A549 (cell line): ENCODE data around the gene ALG12. TPM values are rescaled to one million over a fixed set of nuclear protein-coding genes. Genes with fewer than 3 reads are reported as not detected.

Source experiments
- ATAC-seq, 2 experiments: fragments of 200-7000 bp in 1 of 2; fragments of >200 bp in 1 of 2; cut with Nextera tagmentation in 1 of 2; cut with Tn5 transposase in 1 of 2; 3 replicates each; pipeline versions ENCODE4 v1.8.0 to v1.9.1; 2018 to 2020; ENCODE audit warnings: mild to moderate bottlenecking in 1 of 2, moderate library complexity in 1 of 2
- CTCF ChIA-PET: fragments of 300-600 bp; sonication (Branson Sonifier 250); formaldehyde crosslinking; extraction: SDS; loops from one replicate; lab custom pipeline; 2021; ENCODE audit warnings: antibody characterized with exemption, inconsistent platforms; lab: Yijun Ruan, JAX
- POLR2A ChIA-PET: fragments of 350-600 bp; formaldehyde crosslinking; extraction: SDS; loops from one replicate; lab custom pipeline; 2021; ENCODE audit warnings: antibody characterized with exemption, inconsistent platforms; lab: Yijun Ruan, JAX
- DNase-seq, 2 experiments: peaks; one replicate each; pipeline versions ENCODE4 v3.0.0 to v3.0.0-alpha.2; 2011 to 2016; ENCODE audit warnings: low read depth in 1 of 2, low spot score in 1 of 2
- FAIRE-seq: peaks from 2 replicates; lab custom pipeline; 2011; peaks lifted over from hg19 to GRCh38; lab: Jason Lieb, UNC
- H3K27ac ChIP-seq, 2 experiments: fragments of >200 bp; sonication (Bioruptor Twin); formaldehyde crosslinking; 3 replicates each; pipeline ENCODE4 v1.5.1; 2016 to 2017
- H3K4me1 ChIP-seq: fragments of >200 bp; sonication (Bioruptor Twin); formaldehyde crosslinking; 3 replicates; pipeline ENCODE4 v1.6.1; 2016
- H3K4me2 ChIP-seq: fragments of >200 bp; sonication (Bioruptor Twin); formaldehyde crosslinking; 3 replicates; pipeline ENCODE4 v1.6.1; 2016
- H3K4me3 ChIP-seq: fragments of >200 bp; sonication (Bioruptor Twin); formaldehyde crosslinking; 3 replicates; pipeline ENCODE4 v1.5.1; 2016
- H3K9me3 ChIP-seq: fragments of >200 bp; sonication (Bioruptor Twin); formaldehyde crosslinking; 3 replicates; pipeline ENCODE4 v1.6.1; 2016
- CBX2 ChIP-seq: fragments of 200-600 bp; sonication (generic); IDR thresholded peaks from 2 replicates; pipeline ENCODE4 v1.6.1; 2016; ENCODE audit warnings: low read depth, mild to moderate bottlenecking, borderline replicate concordance
- CBX8 ChIP-seq: fragments of 200-600 bp; sonication (generic); IDR thresholded peaks from 2 replicates; pipeline ENCODE4 v1.6.1; 2016
- CEBPB ChIP-seq, 2 experiments: fragments of >200 bp in 1 of 2; sonication (Bioruptor Twin) in 1 of 2; formaldehyde crosslinking in 1 of 2; IDR thresholded peaks; 2 replicates each; pipeline ENCODE4 v1.6.1; 2012 to 2016
- ESRRA ChIP-seq: fragments of 150-350 bp; IDR thresholded peaks from 2 replicates; pipeline ENCODE4 v1.6.1; 2014; ENCODE audit warnings: mild to moderate bottlenecking, low read length, borderline replicate concordance
- GATA3 ChIP-seq: IDR thresholded peaks from 2 replicates; pipeline ENCODE4 v1.6.1; 2012; ENCODE audit warnings: borderline replicate concordance
- HOXA7 ChIP-seq: fragments of 250-450 bp; sonication (Bioruptor Pico); IDR thresholded peaks from 2 replicates; pipeline ENCODE4 v1.5.0; 2020; ENCODE audit warnings: mild to moderate bottlenecking, moderate library complexity
- HOXB5 ChIP-seq: fragments of 250-450 bp; sonication (Bioruptor Pico); IDR thresholded peaks from 2 replicates; pipeline ENCODE4 v1.5.0; 2020; ENCODE audit warnings: mild to moderate bottlenecking, moderate library complexity
- JUN ChIP-seq, 2 experiments: fragments of >200 bp; sonication (Bioruptor Twin); formaldehyde crosslinking; IDR thresholded peaks; 2 replicates in 1 of 2; 3 replicates in 1 of 2; pipeline ENCODE4 v1.6.1; 2016 to 2017
- JUNB ChIP-seq: fragments of >200 bp; sonication (Bioruptor Twin); formaldehyde crosslinking; IDR thresholded peaks from 2 replicates; pipeline ENCODE4 v1.6.1; 2016
- MAFK ChIP-seq: fragments of 450-650 bp; IDR thresholded peaks from 2 replicates; pipeline ENCODE4 v1.6.1; 2014; ENCODE audit not compliant: partially characterized antibody
- MAZ ChIP-seq: fragments of 150-350 bp; IDR thresholded peaks from 2 replicates; pipeline ENCODE4 v1.6.1; 2014; ENCODE audit warnings: antibody characterized with exemption, low read depth, low read length, borderline replicate concordance
- NPAS2 ChIP-seq: fragments of 250-450 bp; sonication (Bioruptor Pico); IDR thresholded peaks from 2 replicates; pipeline ENCODE4 v1.8.0; 2022; ENCODE audit warnings: mild to moderate bottlenecking, moderate library complexity, borderline replicate concordance
- RNF2 ChIP-seq: fragments of 200-600 bp; sonication (generic); IDR thresholded peaks from 2 replicates; pipeline ENCODE4 v1.6.1; 2016; ENCODE audit warnings: low read depth, mild to moderate bottlenecking, antibody characterized with exemption, moderate library complexity, borderline replicate concordance
- SREBF2 ChIP-seq: fragments of 450-650 bp; IDR thresholded peaks from 2 replicates; pipeline ENCODE4 v1.6.1; 2014; ENCODE audit warnings: mild to moderate bottlenecking, moderate library complexity
- ZC3H11A ChIP-seq: fragments of 450-650 bp; IDR thresholded peaks from 2 replicates; pipeline ENCODE4 v1.6.1; 2014; ENCODE audit warnings: antibody characterized with exemption, mild to moderate bottlenecking
- ZNF302 ChIP-seq: fragments of 250-450 bp; sonication (Bioruptor Pico); IDR thresholded peaks from 2 replicates; pipeline ENCODE4 v1.9.0; 2021; ENCODE audit warnings: inconsistent platforms, mild to moderate bottlenecking, moderate library complexity
- WGBS: methylation state at CpG from one replicate; pipeline ENCODE4 v1.1.6; 2017; ENCODE audit errors: missing lambda C conversion rate; 5-methylcytosine and 5-hydroxymethylcytosine counted together
- polyA plus RNA-seq, 4 experiments: library from polyadenylated mRNA; depleted of rRNA in 3 of 4; stranded (reverse); fragments of >200 nt; fragmentation: RNase III in 1 of 4; extraction: RNeasy Plus Mini Kit Qiagen cat#74134 plus additional on column Dnase treatment in 1 of 4; gene quantifications; 2 replicates in 3 of 4; 3 replicates in 1 of 4; pipeline ENCODE4 v1.2.3, GENCODE V29; 2011 to 2017
- TF ChIP-seq, protein P1 (sequence below): fragments of 200-600 bp; sonication (generic); IDR thresholded peaks from 2 replicates; pipeline ENCODE4 v1.6.1; 2016; ENCODE audit warnings: antibody characterized with exemption, mild to moderate bottlenecking, moderate library complexity
- TF ChIP-seq, protein P2 (sequence below): IDR thresholded peaks from 2 replicates; pipeline ENCODE4 v1.6.1; 2012
- TF ChIP-seq, protein P3 (sequence below): IDR thresholded peaks from 2 replicates; pipeline ENCODE4 v1.6.1; 2012
- TF ChIP-seq, protein P4 (sequence below): IDR thresholded peaks from 2 replicates; pipeline ENCODE4 v1.6.1; 2012; ENCODE audit warnings: low read depth, borderline replicate concordance

ALG12 gene
- polyA plus RNA-seq, 2 of the 4 experiments (the other 2 are of a cell fraction) = 4.4 to 7.7 TPM

DNA sequence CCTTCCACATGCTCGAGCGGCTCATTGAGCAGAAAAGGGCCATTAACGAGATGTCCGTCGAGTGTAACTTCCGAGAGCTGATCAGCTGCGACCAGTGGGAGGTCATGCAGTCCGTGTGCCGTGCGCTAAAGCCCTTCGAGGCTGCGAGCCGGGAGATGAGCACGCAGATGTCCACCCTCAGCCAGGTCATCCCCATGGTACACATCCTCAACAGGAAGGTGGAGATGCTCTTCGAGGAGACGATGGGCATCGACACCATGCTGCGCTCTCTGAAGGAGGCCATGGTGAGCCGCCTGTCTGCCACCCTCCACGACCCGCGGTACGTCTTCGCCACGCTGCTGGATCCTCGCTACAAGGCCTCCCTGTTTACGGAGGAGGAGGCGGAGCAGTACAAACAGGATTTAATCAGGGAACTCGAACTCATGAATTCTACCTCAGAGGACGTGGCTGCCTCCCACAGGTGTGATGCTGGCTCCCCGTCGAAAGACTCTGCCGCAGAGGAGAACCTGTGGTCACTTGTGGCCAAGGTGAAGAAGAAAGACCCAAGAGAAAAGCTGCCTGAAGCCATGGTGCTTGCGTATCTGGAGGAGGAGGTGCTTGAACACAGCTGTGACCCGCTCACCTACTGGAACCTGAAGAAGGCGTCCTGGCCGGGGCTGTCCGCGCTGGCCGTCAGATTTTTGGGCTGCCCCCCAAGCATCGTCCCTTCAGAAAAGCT is 31.7 kb downstream of the ALG12 start:
- no peak for TF ChIP-seq RNF2

DNA sequence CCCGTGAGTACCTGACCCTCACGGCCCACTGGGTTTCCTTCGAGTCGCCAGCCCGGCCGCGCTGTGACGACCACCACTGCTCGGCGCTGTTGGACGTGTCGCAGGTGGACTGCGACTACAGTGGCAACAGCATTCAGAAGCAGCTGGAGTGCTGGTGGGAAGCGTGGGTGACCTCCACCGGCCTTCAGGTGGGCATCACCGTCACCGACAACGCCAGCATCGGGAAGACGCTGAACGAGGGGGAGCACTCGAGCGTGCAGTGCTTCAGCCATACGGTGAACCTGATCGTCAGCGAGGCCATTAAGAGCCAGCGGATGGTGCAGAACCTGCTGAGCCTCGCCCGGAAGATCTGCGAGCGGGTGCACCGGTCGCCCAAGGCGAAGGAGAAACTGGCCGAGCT is 32.4 kb downstream of the ALG12 start:
- H3K4me3 ChIP-seq = no peak overlapping the region
- H3K4me2 ChIP-seq = no peak overlapping the region
- H3K9me3 ChIP-seq = no peaks in the 10 kb centered on the region; the same call in 2 of the 3 replicates
- H3K4me1 ChIP-seq = no peaks in the 10 kb centered on the region
- POLR2A ChIA-PET = no interaction called here
- no peak overlapping the region for H3K27ac ChIP-seq
- CTCF ChIA-PET = no interaction called here
- 94% methylated on average over 19 of the region's 35 CpGs for WGBS
- TF ChIP-seq, protein P1, sequence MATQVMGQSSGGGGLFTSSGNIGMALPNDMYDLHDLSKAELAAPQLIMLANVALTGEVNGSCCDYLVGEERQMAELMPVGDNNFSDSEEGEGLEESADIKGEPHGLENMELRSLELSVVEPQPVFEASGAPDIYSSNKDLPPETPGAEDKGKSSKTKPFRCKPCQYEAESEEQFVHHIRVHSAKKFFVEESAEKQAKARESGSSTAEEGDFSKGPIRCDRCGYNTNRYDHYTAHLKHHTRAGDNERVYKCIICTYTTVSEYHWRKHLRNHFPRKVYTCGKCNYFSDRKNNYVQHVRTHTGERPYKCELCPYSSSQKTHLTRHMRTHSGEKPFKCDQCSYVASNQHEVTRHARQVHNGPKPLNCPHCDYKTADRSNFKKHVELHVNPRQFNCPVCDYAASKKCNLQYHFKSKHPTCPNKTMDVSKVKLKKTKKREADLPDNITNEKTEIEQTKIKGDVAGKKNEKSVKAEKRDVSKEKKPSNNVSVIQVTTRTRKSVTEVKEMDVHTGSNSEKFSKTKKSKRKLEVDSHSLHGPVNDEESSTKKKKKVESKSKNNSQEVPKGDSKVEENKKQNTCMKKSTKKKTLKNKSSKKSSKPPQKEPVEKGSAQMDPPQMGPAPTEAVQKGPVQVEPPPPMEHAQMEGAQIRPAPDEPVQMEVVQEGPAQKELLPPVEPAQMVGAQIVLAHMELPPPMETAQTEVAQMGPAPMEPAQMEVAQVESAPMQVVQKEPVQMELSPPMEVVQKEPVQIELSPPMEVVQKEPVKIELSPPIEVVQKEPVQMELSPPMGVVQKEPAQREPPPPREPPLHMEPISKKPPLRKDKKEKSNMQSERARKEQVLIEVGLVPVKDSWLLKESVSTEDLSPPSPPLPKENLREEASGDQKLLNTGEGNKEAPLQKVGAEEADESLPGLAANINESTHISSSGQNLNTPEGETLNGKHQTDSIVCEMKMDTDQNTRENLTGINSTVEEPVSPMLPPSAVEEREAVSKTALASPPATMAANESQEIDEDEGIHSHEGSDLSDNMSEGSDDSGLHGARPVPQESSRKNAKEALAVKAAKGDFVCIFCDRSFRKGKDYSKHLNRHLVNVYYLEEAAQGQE = no peak
- TF ChIP-seq, protein P2, sequence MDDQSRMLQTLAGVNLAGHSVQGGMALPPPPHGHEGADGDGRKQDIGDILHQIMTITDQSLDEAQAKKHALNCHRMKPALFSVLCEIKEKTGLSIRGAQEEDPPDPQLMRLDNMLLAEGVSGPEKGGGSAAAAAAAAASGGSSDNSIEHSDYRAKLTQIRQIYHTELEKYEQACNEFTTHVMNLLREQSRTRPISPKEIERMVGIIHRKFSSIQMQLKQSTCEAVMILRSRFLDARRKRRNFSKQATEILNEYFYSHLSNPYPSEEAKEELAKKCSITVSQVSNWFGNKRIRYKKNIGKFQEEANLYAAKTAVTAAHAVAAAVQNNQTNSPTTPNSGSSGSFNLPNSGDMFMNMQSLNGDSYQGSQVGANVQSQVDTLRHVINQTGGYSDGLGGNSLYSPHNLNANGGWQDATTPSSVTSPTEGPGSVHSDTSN = no peak
- no peak for TF ChIP-seq MAZ
- TF ChIP-seq MAFK = no peak
- no peak for TF ChIP-seq HOXA7 (CRISPR knock-in tag)
- no peak for TF ChIP-seq HOXB5 (CRISPR knock-in tag)
- no peak for TF ChIP-seq JUNB
- TF ChIP-seq JUN (IDR thresholded peaks at IDR 0.05) = no peak
- no peak for TF ChIP-seq CEBPB (IDR thresholded peaks at IDR 0.05)
- TF ChIP-seq NPAS2 (CRISPR knock-in tag) = no peak
- TF ChIP-seq CBX2 = no peak
- TF ChIP-seq ZNF302 (CRISPR knock-in tag) = no peak
- no peak for TF ChIP-seq SREBF2
- TF ChIP-seq CBX8 = no peak
- TF ChIP-seq, protein P3, sequence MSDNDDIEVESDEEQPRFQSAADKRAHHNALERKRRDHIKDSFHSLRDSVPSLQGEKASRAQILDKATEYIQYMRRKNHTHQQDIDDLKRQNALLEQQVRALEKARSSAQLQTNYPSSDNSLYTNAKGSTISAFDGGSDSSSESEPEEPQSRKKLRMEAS = no peak
- TF ChIP-seq GATA3 = no peak
- TF ChIP-seq, protein P4, sequence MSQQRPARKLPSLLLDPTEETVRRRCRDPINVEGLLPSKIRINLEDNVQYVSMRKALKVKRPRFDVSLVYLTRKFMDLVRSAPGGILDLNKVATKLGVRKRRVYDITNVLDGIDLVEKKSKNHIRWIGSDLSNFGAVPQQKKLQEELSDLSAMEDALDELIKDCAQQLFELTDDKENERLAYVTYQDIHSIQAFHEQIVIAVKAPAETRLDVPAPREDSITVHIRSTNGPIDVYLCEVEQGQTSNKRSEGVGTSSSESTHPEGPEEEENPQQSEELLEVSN = no peak
- TF ChIP-seq ZC3H11A = no peak
- TF ChIP-seq ESRRA = no peak
- DNase-seq = no peak
- no peak for FAIRE-seq
- ATAC-seq = no peak

More for the DNA sequence above, 31.7 kb downstream of the ALG12 start:
- ATAC-seq (no peak), DNase-seq (no peak), FAIRE-seq (no peak)
- WGBS = 92% methylated on average over 26 of the region's 41 CpGs
- Histone ChIP-seq H3K4me2 (no peak overlapping the region), H3K27ac (no peak overlapping the region), H3K9me3 (no peaks in the 10 kb centered on the region; the same call in 2 of the 3 replicates), H3K4me3 (no peak overlapping the region), H3K4me1 (no peaks in the 10 kb centered on the region)
- ChIA-PET POLR2A (no interaction called here), CTCF (interaction anchor here (1.3 kb wide), 1 partner anchor 14 kb away, joined by 3 read pairs; no protein-coding TSS in a partner anchor)
